Neuronal stem cell (in vitro differentiated cells): ENCODE results near the gene PPIL3.

Experiments
- DNase-seq: peaks from one replicate; pipeline ENCODE4 v3.0.0-alpha.2; 2013; ENCODE audit warnings: low spot score
- H2AFZ ChIP-seq: one replicate; pipeline ENCODE4 v1.6.1; 2013; ENCODE audit warnings: mild to moderate bottlenecking, low read length, inconsistent platforms
- H2AK5ac ChIP-seq: 2 replicates; pipeline ENCODE4 v1.6.1; 2013; ENCODE audit warnings: low read depth, mild to moderate bottlenecking, inconsistent platforms, low read length, moderate library complexity, mixed read lengths
- H2BK120ac ChIP-seq: 2 replicates; pipeline ENCODE4 v1.6.1; 2013; ENCODE audit warnings: low read depth, mild to moderate bottlenecking, inconsistent platforms, low read length, moderate library complexity, mixed read lengths
- H2BK12ac ChIP-seq: one replicate; pipeline ENCODE4 v1.6.1; 2013; ENCODE audit warnings: low read length, inconsistent platforms
- H2BK15ac ChIP-seq: 2 replicates; pipeline ENCODE4 v1.6.1; 2013; ENCODE audit warnings: mild to moderate bottlenecking, low read length, inconsistent platforms, mixed read lengths
- H2BK5ac ChIP-seq: one replicate; pipeline ENCODE4 v1.6.1; 2013; ENCODE audit warnings: inconsistent platforms, mild to moderate bottlenecking, low read length, moderate library complexity
- H3K14ac ChIP-seq: one replicate; pipeline ENCODE4 v1.6.1; 2013; ENCODE audit warnings: low read length, inconsistent platforms
- H3K18ac ChIP-seq: 2 replicates; pipeline ENCODE4 v1.6.1; 2013; ENCODE audit warnings: low read length, inconsistent platforms
- H3K23ac ChIP-seq: 2 replicates; pipeline ENCODE4 v1.6.1; 2013; ENCODE audit warnings: low read depth, mild to moderate bottlenecking, mixed read lengths, low read length, inconsistent platforms; ENCODE audit not compliant: poor library complexity
- H3K27ac ChIP-seq: replicated peaks from 3 replicates; pipeline ENCODE4 v1.5.1; 2013; ENCODE audit warnings: low read length, inconsistent platforms
- H3K27me3 ChIP-seq, 3 experiments: 2 replicates each; pipeline ENCODE4 v1.6.1; 2013; ENCODE audit warnings: low read length in 3 of 3, mild to moderate bottlenecking in 2 of 3, inconsistent platforms in 1 of 3, low read depth in 1 of 3, mixed read lengths in 1 of 3, moderate library complexity in 1 of 3; ENCODE audit not compliant: control insufficient read depth in 3 of 3, insufficient read depth in 3 of 3
- H3K36me3 ChIP-seq, 2 donors: replicated peaks in 1 of 2; 2 replicates each; pipeline ENCODE4 v1.6.1; 2013; ENCODE audit warnings: low read length in 2 of 2; ENCODE audit not compliant: control insufficient read depth in 2 of 2, insufficient read depth in 2 of 2
- H3K4ac ChIP-seq: 2 replicates; pipeline ENCODE4 v1.6.1; 2013; ENCODE audit warnings: inconsistent platforms, mild to moderate bottlenecking, low read length, moderate library complexity
- H3K4me1 ChIP-seq, 2 donors: 1 replicate in 1 of 2; 2 replicates in 1 of 2; pipeline ENCODE4 v1.6.1; 2013; ENCODE audit warnings: low read length in 2 of 2, low read depth in 1 of 2; ENCODE audit not compliant: control insufficient read depth in 2 of 2, insufficient read depth in 1 of 2
- H3K4me2 ChIP-seq: one replicate; pipeline ENCODE4 v1.6.1; 2013; ENCODE audit warnings: mild to moderate bottlenecking, low read length, inconsistent platforms; ENCODE audit not compliant: insufficient read depth, poor library complexity, severe bottlenecking
- H3K4me3 ChIP-seq, 2 donors: 2 replicates each; pipeline ENCODE4 v1.5.1; 2013; ENCODE audit warnings: low read length in 2 of 2, mild to moderate bottlenecking in 2 of 2, inconsistent platforms in 1 of 2, moderate library complexity in 1 of 2
- H3K79me1 ChIP-seq: one replicate; pipeline ENCODE4 v1.6.1; 2013; ENCODE audit warnings: low read depth, mild to moderate bottlenecking, inconsistent platforms, low read length, moderate library complexity
- H3K9ac ChIP-seq: one replicate; pipeline ENCODE4 v1.6.1; 2013; ENCODE audit warnings: mild to moderate bottlenecking, low read depth, low read length, inconsistent platforms; ENCODE audit not compliant: poor library complexity
- H3K9me3 ChIP-seq, 2 donors: replicated peaks in 1 of 2; 2 replicates each; pipeline versions ENCODE3 to v1.6.1; 2013; ENCODE audit warnings: low read length in 2 of 2, mild to moderate bottlenecking in 2 of 2, inconsistent platforms in 1 of 2, low read depth in 1 of 2, mixed read lengths in 1 of 2, moderate library complexity in 1 of 2; ENCODE audit not compliant: control insufficient read depth in 2 of 2, insufficient read depth in 1 of 2
- H4K8ac ChIP-seq: one replicate; pipeline ENCODE4 v1.6.1; 2013; ENCODE audit warnings: low read depth, mild to moderate bottlenecking, inconsistent platforms, low read length, moderate library complexity
- H4K91ac ChIP-seq: one replicate; pipeline ENCODE4 v1.6.1; 2013; ENCODE audit warnings: low read length, low read depth, mild to moderate bottlenecking, inconsistent platforms; ENCODE audit not compliant: poor library complexity
- WGBS, 2 donors: extraction: QIAGEN DNeasy Blood & Tissue Kit; methylation state at CpG; one replicate each; pipeline ENCODE4 v1.1.7; 2013; ENCODE audit warnings: missing lambda C conversion rate in 2 of 2, mixed read lengths in 1 of 2; ENCODE audit not compliant: insufficient read length in 2 of 2, insufficient replicate concordance in 1 of 2; ENCODE audit errors: extremely low coverage in 2 of 2; 5-methylcytosine and 5-hydroxymethylcytosine counted together

Gene PPIL3

GRCh38 chr2:200864176-200865034 lies 24.5 kb downstream of the PPIL3 start, which contains the start of gene CLK1:
Gene CLK1 (minus strand): TSS chr2:200864658. CDS start chr2:200861862, 2,796 bp downstream.
- peak within 1 kb of the TSS; percentile 77 for H3K27ac ChIP-seq
- H2BK12ac ChIP-seq: no peak within 1 kb of the TSS
- H3K4ac ChIP-seq: peak within 1 kb of the TSS; percentile 30
- peak within 1 kb of the TSS; percentile 98 for H3K9ac ChIP-seq
- H3K36me3 ChIP-seq: peaks cover 2 to 36% of the 10 kb centered on the region in 2 donors
- no peaks in the 10 kb centered on the region for H3K27me3 ChIP-seq
- peak within 1 kb of the TSS; percentile 80 for H4K91ac ChIP-seq
- H3K4me2 ChIP-seq: peak within 1 kb of the TSS; percentile 61
- peak within 1 kb of the TSS; percentile 90 for H2AFZ ChIP-seq
- no peak within 1 kb of the TSS for H4K8ac ChIP-seq
- peak within 1 kb of the TSS; percentile 94 for H3K23ac ChIP-seq
- no peak within 1 kb of the TSS for H2BK5ac ChIP-seq
- no peak within 1 kb of the TSS for H3K14ac ChIP-seq
- H3K79me1 ChIP-seq: peaks cover 4% of the 10 kb centered on the region
- peak; percentile 78 for DNase-seq
- H2BK15ac ChIP-seq: peak within 1 kb of the TSS; percentile 60
- H3K4me1 ChIP-seq: peaks cover 0 to 9% of the 10 kb centered on the region in 2 donors
- WGBS, 2 donors: no CpG with 5 or more reads among the region's 89 CpGs
- no peaks in the 10 kb centered on the region for H3K9me3 ChIP-seq
- H2AK5ac ChIP-seq: peak within 1 kb of the TSS; percentile 23
- peak within 1 kb of the TSS; percentile 99 for H3K18ac ChIP-seq
- peak within 1 kb of the TSS; percentile 84 to 98 for H3K4me3 ChIP-seq
- H2BK120ac ChIP-seq: no peak within 1 kb of the TSS

GRCh38 chr2:200863782-200864175 lies 25.1 kb downstream of the PPIL3 start:
- no peak overlapping the region for H2BK5ac ChIP-seq
- WGBS, 2 donors: no CpG with 5 or more reads among the region's 19 CpGs
- H3K18ac ChIP-seq: peak overlapping the region; percentile 82
- H3K9me3 ChIP-seq: no peaks in the 10 kb centered on the region
- H3K23ac ChIP-seq: peak overlapping the region; percentile 94
- H2AK5ac ChIP-seq: no peak overlapping the region
- H2BK12ac ChIP-seq: no peak overlapping the region
- H3K4me2 ChIP-seq: peak overlapping the region; percentile 3
- peaks cover 7 to 40% of the 10 kb centered on the region in 2 donors for H3K36me3 ChIP-seq
- peaks cover 0 to 9% of the 10 kb centered on the region in 2 donors for H3K4me1 ChIP-seq
- no peak overlapping the region for H4K8ac ChIP-seq
- no peak overlapping the region for H4K91ac ChIP-seq
- peak overlapping the region; percentile 84 to 98 for H3K4me3 ChIP-seq
- H3K27me3 ChIP-seq: no peaks in the 10 kb centered on the region
- H2AFZ ChIP-seq: peak overlapping the region; percentile 90
- no peak overlapping the region for H3K4ac ChIP-seq
- no peak overlapping the region for H3K14ac ChIP-seq
- peaks cover 6% of the 10 kb centered on the region for H3K79me1 ChIP-seq
- DNase-seq: no peak
- H2BK120ac ChIP-seq: no peak overlapping the region
- no peak overlapping the region for H2BK15ac ChIP-seq
- H3K27ac ChIP-seq: peak overlapping the region; percentile 77
- H3K9ac ChIP-seq: no peak overlapping the region

- no peak overlapping the region for H2BK120ac ChIP-seq
- peak overlapping the region; percentile 51 for H3K4me2 ChIP-seq
- no peaks in the 10 kb centered on the region for H3K27me3 ChIP-seq
- no peak overlapping the region for H3K27ac ChIP-seq
- H3K9me3 ChIP-seq: no peaks in the 10 kb centered on the region
- no peak overlapping the region for H2BK5ac ChIP-seq
- no peak overlapping the region for H3K23ac ChIP-seq
- no peak for DNase-seq
- no peak overlapping the region for H2AFZ ChIP-seq
- H3K18ac ChIP-seq: no peak overlapping the region
- WGBS, 2 donors: no CpG with 5 or more reads among the region's 13 CpGs
- H3K79me1 ChIP-seq: peaks cover 6% of the 10 kb centered on the region
- no peak overlapping the region for H2BK12ac ChIP-seq
- H3K4ac ChIP-seq: no peak overlapping the region
- H2AK5ac ChIP-seq: no peak overlapping the region
- no peak overlapping the region for H4K8ac ChIP-seq
- no peak overlapping the region for H3K9ac ChIP-seq
- peaks cover 17 to 52% of the 10 kb centered on the region in 2 donors for H3K36me3 ChIP-seq
- no peak overlapping the region for H3K14ac ChIP-seq
- H4K91ac ChIP-seq: no peak overlapping the region
- H2BK15ac ChIP-seq: no peak overlapping the region
- peak overlapping the region; percentile 84 to 98 for H3K4me3 ChIP-seq
- H3K4me1 ChIP-seq: peaks cover 0 to 9% of the 10 kb centered on the region in 2 donors
Observed at GRCh38 chr2:200862532-200863000, 26.3 kb downstream of the PPIL3 start.

GRCh38 chr2:200861617-200862155 lies 27.2 kb downstream of the PPIL3 start:
- Histone ChIP-seq H3K79me1 (peaks cover 6% of the 10 kb centered on the region), H3K27me3 (no peaks in the 10 kb centered on the region), H3K27ac (no peak overlapping the region), H3K4me1 (peaks cover 0 to 9% of the 10 kb centered on the region in 2 donors), H2BK15ac (no peak overlapping the region), H3K36me3 (peaks cover 23 to 61% of the 10 kb centered on the region in 2 donors), H2BK5ac (no peak overlapping the region), H2BK120ac (no peak overlapping the region), H3K4ac (no peak overlapping the region), H2BK12ac (no peak overlapping the region), H2AFZ (no peak overlapping the region), H3K23ac (no peak overlapping the region), H3K4me3 (peak overlapping the region in 1 of 2 donors; percentile 98), H3K4me2 (no peak overlapping the region), H4K91ac (no peak overlapping the region), H4K8ac (no peak overlapping the region), H3K18ac (no peak overlapping the region), H3K9ac (no peak overlapping the region), H3K14ac (no peak overlapping the region), H3K9me3 (no peaks in the 10 kb centered on the region), H2AK5ac (no peak overlapping the region)
- no peak for DNase-seq
- WGBS, 2 donors: no CpG with 5 or more reads among the region's 4 CpGs
